Smooth muscle cell (in vitro differentiated cells): ENCODE measurements around the gene CD82. TPM values are rescaled to one million over a fixed set of nuclear protein-coding genes. Genes with fewer than 3 reads are reported as not detected.

ENCODE experiments used
- DNase-seq: peaks from one replicate; lab custom pipeline; 2025; ENCODE audit not compliant: unreplicated experiment; lab: John Stamatoyannopoulos, UW
- H2AFZ ChIP-seq: fragments of 200-600 bp; sonication (generic); 2 replicates; pipeline ENCODE4 v1.6.0; 2016; ENCODE audit warnings: antibody characterized with exemption, low read depth, mild to moderate bottlenecking
- H3F3A ChIP-seq: fragments of 200-600 bp; sonication (generic); 2 replicates; pipeline ENCODE4 v1.6.0; 2017; ENCODE audit warnings: antibody characterized with exemption, low read depth
- H3K27ac ChIP-seq: fragments of 200-600 bp; sonication (generic); 2 replicates; pipeline ENCODE4 v1.5.1; 2016; ENCODE audit warnings: low read depth, mild to moderate bottlenecking
- H3K27me3 ChIP-seq: fragments of 200-600 bp; sonication (generic); 2 replicates; pipeline ENCODE4 v1.6.1; 2016; ENCODE audit warnings: low read depth, mild to moderate bottlenecking
- H3K36me3 ChIP-seq: fragments of 200-600 bp; sonication (generic); 2 replicates; pipeline ENCODE4 v1.5.1; 2016; ENCODE audit warnings: low read depth
- H3K4me1 ChIP-seq: fragments of 200-600 bp; sonication (generic); 2 replicates; pipeline ENCODE4 v1.5.1; 2016; ENCODE audit warnings: low read depth
- H3K4me2 ChIP-seq: fragments of 200-600 bp; sonication (generic); 2 replicates; pipeline ENCODE4 v1.6.0; 2016; ENCODE audit warnings: mild to moderate bottlenecking
- H3K4me3 ChIP-seq: fragments of 200-600 bp; sonication (generic); 2 replicates; pipeline ENCODE4 v1.5.1; 2016; ENCODE audit warnings: mild to moderate bottlenecking
- H3K79me2 ChIP-seq: fragments of 200-600 bp; sonication (generic); 2 replicates; pipeline ENCODE4 v1.6.0; 2016; ENCODE audit warnings: low read depth, mild to moderate bottlenecking
- H3K9ac ChIP-seq: fragments of 200-600 bp; sonication (generic); 2 replicates; pipeline ENCODE4 v1.6.0; 2016; ENCODE audit warnings: low read depth
- H3K9me3 ChIP-seq: fragments of 200-600 bp; sonication (generic); replicated peaks from 2 replicates; pipeline ENCODE4 v1.5.1; 2016; ENCODE audit warnings: low read depth
- H4K20me1 ChIP-seq: fragments of 200-600 bp; sonication (generic); 2 replicates; pipeline ENCODE4 v1.6.0; 2016; ENCODE audit warnings: low read depth
- WGBS: methylation state at CpG from one replicate; pipeline ENCODE4 v1.1.7; 2016; ENCODE audit warnings: low lambda C conversion rate; 5-methylcytosine and 5-hydroxymethylcytosine counted together
- polyA plus RNA-seq: library from polyadenylated mRNA; unstranded; fragments of >200 nt; fragmentation: Nextera tagmentation; extraction: Ambion mirVana; gene quantifications from 2 replicates; pipeline ENCODE4 v1.2.1, GENCODE V29; 2016
- small RNA-seq: library from RNA; depleted of rRNA; stranded (forward); fragments of <200 nt; gene quantifications from one replicate; pipeline ENCODE3, GENCODE V24; 2014
- total RNA-seq: library from RNA; depleted of rRNA; stranded (reverse); fragments of >200 nt; gene quantifications from 2 replicates; pipeline ENCODE4 v1.2.3, GENCODE V29; 2014
- TF ChIP-seq, protein P1 (sequence below): fragments of 200-600 bp; sonication (generic); IDR thresholded peaks from 2 replicates; pipeline ENCODE4 v1.5.1; 2017; ENCODE audit warnings: borderline replicate concordance, mild to moderate bottlenecking, antibody characterized with exemption; ENCODE audit not compliant: insufficient read depth, poor library complexity, severe bottlenecking

Gene CD82
- total and polyA plus RNA-seq, 2 experiments from 2014 or later: 58.6 to 270 TPM

DNA sequence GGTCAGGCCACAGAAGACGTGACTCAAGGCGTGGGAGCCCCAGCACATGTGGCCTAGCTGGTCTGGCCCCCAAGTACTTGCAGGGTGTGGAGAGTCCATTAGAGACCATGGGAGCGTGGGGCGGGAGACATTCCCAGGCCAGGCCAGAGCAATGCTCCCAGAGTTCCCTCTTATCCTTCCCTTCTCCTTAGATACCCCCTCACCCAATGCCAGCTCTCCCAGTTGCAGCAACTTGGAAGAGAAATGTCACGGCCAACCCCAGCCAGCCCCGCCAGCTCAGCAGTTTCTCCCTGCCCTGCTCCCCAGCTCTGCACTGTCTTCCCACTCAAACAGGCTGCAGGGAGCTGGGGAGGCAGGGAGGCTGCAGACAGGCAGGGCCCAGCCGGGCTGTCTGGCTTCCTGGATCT, 95.9 kb downstream of the CD82 start:
- Histone ChIP-seq H3K27ac (no peak overlapping the region), H2AFZ (no peak overlapping the region), H3K4me2 (no peak overlapping the region), H3K9ac (no peak overlapping the region), H3K79me2 (no peaks in the 10 kb centered on the region), H3K27me3 (peaks cover 7% of the 10 kb centered on the region), H3K4me1 (no peaks in the 10 kb centered on the region), H3K36me3 (no peaks in the 10 kb centered on the region), H3K9me3 (no peaks in the 10 kb centered on the region), H3K4me3 (no peak overlapping the region), H4K20me1 (no peaks in the 10 kb centered on the region), H3F3A (no peaks in the 10 kb centered on the region)
- WGBS: 65% methylated on average over 7 of the region's 7 CpGs
- DNase-seq: no peak
- TF ChIP-seq, protein P1, sequence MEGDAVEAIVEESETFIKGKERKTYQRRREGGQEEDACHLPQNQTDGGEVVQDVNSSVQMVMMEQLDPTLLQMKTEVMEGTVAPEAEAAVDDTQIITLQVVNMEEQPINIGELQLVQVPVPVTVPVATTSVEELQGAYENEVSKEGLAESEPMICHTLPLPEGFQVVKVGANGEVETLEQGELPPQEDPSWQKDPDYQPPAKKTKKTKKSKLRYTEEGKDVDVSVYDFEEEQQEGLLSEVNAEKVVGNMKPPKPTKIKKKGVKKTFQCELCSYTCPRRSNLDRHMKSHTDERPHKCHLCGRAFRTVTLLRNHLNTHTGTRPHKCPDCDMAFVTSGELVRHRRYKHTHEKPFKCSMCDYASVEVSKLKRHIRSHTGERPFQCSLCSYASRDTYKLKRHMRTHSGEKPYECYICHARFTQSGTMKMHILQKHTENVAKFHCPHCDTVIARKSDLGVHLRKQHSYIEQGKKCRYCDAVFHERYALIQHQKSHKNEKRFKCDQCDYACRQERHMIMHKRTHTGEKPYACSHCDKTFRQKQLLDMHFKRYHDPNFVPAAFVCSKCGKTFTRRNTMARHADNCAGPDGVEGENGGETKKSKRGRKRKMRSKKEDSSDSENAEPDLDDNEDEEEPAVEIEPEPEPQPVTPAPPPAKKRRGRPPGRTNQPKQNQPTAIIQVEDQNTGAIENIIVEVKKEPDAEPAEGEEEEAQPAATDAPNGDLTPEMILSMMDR: no peak

Small RNAs within 50 kb of the gene (small RNA-seq; reads per million reads assigned to genes)
- gene AC104010.1: not detected

Other genes with a start within 250 kb of the CD82 start
- 3.4 and 3.9 TPM in 2 replicates for gene TSPAN18, start 161.3 kb downstream of the CD82 start, total RNA-seq
- gene TSPAN18, start 161.3 kb downstream of the CD82 start, polyA plus RNA-seq: 9.3 and 15.3 TPM in 2 replicates